ENCODE data around the gene TSNAXIP1.
"Not testable (repeated sequence)": the region's sequence is repeated elsewhere in the genome, so short reads cannot be mapped to it uniquely, and the experiment has no call there.

The TSNAXIP1 gene

GRCh38 chr16:67833415-67834241, 26.9 kb downstream of the TSNAXIP1 start:
- DNase-seq (ENCODE audit: low read depth in 1 of 2, low spot score in 1 of 2): peak; percentile 79 to 86

- no peak for DNase-seq (ENCODE audit: low read depth in 1 of 2, low spot score in 1 of 2)
These were observed 27.5 kb downstream of the TSNAXIP1 start for GRCh38 chr16:67834242-67834614.

GRCh38 chr16:67837190-67837589, 30.5 kb downstream of the TSNAXIP1 start:
- DNase-seq (ENCODE audit: low read depth in 1 of 2, low spot score in 1 of 2): not testable (repeated sequence)

GRCh38 chr16:67837811-67838210, 31.1 kb downstream of the TSNAXIP1 start:
- no peak for DNase-seq (ENCODE audit: low read depth in 1 of 2, low spot score in 1 of 2)

GRCh38 chr16:67841198-67841815, 34.6 kb downstream of the TSNAXIP1 start:
- peak in 1 of 2 donors; percentile 10 for DNase-seq (ENCODE audit: low read depth in 1 of 2, low spot score in 1 of 2)

- DNase-seq (ENCODE audit: low read depth in 1 of 2, low spot score in 1 of 2): peak; percentile 85 to 88
These were observed 35.3 kb downstream of the TSNAXIP1 start, which contains the start of gene THAP11 for GRCh38 chr16:67841816-67842508. THAP11 (plus strand) TSS chr16:67842320; CDS start chr16:67842555, 235 bp downstream.

GRCh38 chr16:67842509-67843342, 36.0 kb downstream of the TSNAXIP1 start:
- peak; percentile 32 to 39 for DNase-seq (ENCODE audit: low read depth in 1 of 2, low spot score in 1 of 2)

- no peak for DNase-seq (ENCODE audit: low read depth in 1 of 2, low spot score in 1 of 2)
These were observed 36.7 kb downstream of the TSNAXIP1 start for GRCh38 chr16:67843343-67843765.

- no peak for DNase-seq (ENCODE audit: low read depth in 1 of 2, low spot score in 1 of 2)
These were observed 37.8 kb downstream of the TSNAXIP1 start for GRCh38 chr16:67844497-67844896.

- no peak for DNase-seq (ENCODE audit: low read depth in 1 of 2, low spot score in 1 of 2)
These were observed 38.8 kb downstream of the TSNAXIP1 start for GRCh38 chr16:67845291-67846062.

- no peak for DNase-seq (ENCODE audit: low read depth in 1 of 2, low spot score in 1 of 2)
These were observed 39.3 kb downstream of the TSNAXIP1 start for GRCh38 chr16:67846063-67846319.

GRCh38 chr16:67846320-67847063, 39.8 kb downstream of the TSNAXIP1 start, which contains the start of gene NUTF2:
NUTF2 (plus strand) TSS chr16:67846933; CDS start chr16:67865131, 18,198 bp downstream.
- peak; percentile 88 to 91 for DNase-seq (ENCODE audit: low read depth in 1 of 2, low spot score in 1 of 2)

- DNase-seq (ENCODE audit: low read depth in 1 of 2, low spot score in 1 of 2): no peak
These were observed 40.6 kb downstream of the TSNAXIP1 start, which contains the start of gene CENPT for GRCh38 chr16:67847064-67847861. CENPT (minus strand) TSS chr16:67847693; CDS start chr16:67833859, 13,834 bp downstream.

GRCh38 chr16:67848118-67848517, 41.4 kb downstream of the TSNAXIP1 start:
- DNase-seq (ENCODE audit: low read depth in 1 of 2, low spot score in 1 of 2): no peak

- DNase-seq (ENCODE audit: low read depth in 1 of 2, low spot score in 1 of 2): no peak
These were observed 47.0 kb downstream of the TSNAXIP1 start for GRCh38 chr16:67853670-67854069.

- no peak for DNase-seq (ENCODE audit: low read depth in 1 of 2, low spot score in 1 of 2)
These were observed 49.1 kb downstream of the TSNAXIP1 start for GRCh38 chr16:67855789-67856188.

- DNase-seq (ENCODE audit: low read depth in 1 of 2, low spot score in 1 of 2): no peak
These were observed 50.3 kb downstream of the TSNAXIP1 start for GRCh38 chr16:67856927-67857546.

- DNase-seq (ENCODE audit: low read depth in 1 of 2, low spot score in 1 of 2): no peak
These were observed 51.0 kb downstream of the TSNAXIP1 start for GRCh38 chr16:67857547-67858233.
